BJ (cell line): ENCODE measurements around the gene ARMC8. TPM values are rescaled to one million over a fixed set of nuclear protein-coding genes. Genes with fewer than 3 reads are reported as not detected.
"Not testable (repeated sequence)": the region's sequence is repeated elsewhere in the genome, so short reads cannot be mapped to it uniquely, and the experiment has no call there.

Experiments
- CTCF ChIA-PET: fragments of 350-600 bp; formaldehyde crosslinking; extraction: SDS; loops from one replicate; lab custom pipeline; 2021; ENCODE audit warnings: antibody characterized with exemption, inconsistent platforms; lab: Yijun Ruan, JAX
- POLR2A ChIA-PET: fragments of 300-600 bp; sonication (Branson Sonifier 250); formaldehyde crosslinking; extraction: SDS; loops from one replicate; lab custom pipeline; 2021; ENCODE audit warnings: antibody characterized with exemption; lab: Charles Lee
- DNase-seq: peaks from one replicate; pipeline ENCODE4 v3.0.0-alpha.2; 2011; ENCODE audit warnings: low read depth
- H3K27me3 ChIP-seq: 2 replicates; pipeline ENCODE4 v1.6.0; 2011; ENCODE audit warnings: low read length; ENCODE audit not compliant: control insufficient read depth, insufficient read depth
- H3K36me3 ChIP-seq: 2 replicates; pipeline ENCODE4 v1.5.1; 2011; ENCODE audit warnings: low read length; ENCODE audit not compliant: control insufficient read depth, insufficient read depth
- H3K4me3 ChIP-seq: 2 replicates; pipeline ENCODE4 v1.5.1; 2011; ENCODE audit warnings: low read depth, mild to moderate bottlenecking, control low read depth, low read length
- polyA minus RNA-seq: library from RNA; depleted of rRNA, polyadenylated mRNA; stranded (reverse); fragments of >200 nt; gene quantifications from 2 replicates; pipeline ENCODE4 v1.2.3, GENCODE V29; 2011; rRNA and poly(A)+ RNA removed
- polyA plus RNA-seq: library from polyadenylated mRNA; depleted of rRNA; stranded (reverse); fragments of >200 nt; gene quantifications from 2 replicates; pipeline ENCODE4 v1.2.3, GENCODE V29; 2011; rRNA removed
- TF ChIP-seq, protein P1 (sequence below): IDR thresholded peaks from 2 replicates; pipeline ENCODE4 v1.5.1; 2011; ENCODE audit warnings: low read depth, mild to moderate bottlenecking, control low read depth, inconsistent platforms, low read length, moderate library complexity; ENCODE audit not compliant: insufficient read depth

Gene ARMC8
- polyA plus RNA-seq (52.7 and 53.5 TPM in 2 replicates), polyA minus RNA-seq (87.7 and 114 TPM in 2 replicates)

DNA sequence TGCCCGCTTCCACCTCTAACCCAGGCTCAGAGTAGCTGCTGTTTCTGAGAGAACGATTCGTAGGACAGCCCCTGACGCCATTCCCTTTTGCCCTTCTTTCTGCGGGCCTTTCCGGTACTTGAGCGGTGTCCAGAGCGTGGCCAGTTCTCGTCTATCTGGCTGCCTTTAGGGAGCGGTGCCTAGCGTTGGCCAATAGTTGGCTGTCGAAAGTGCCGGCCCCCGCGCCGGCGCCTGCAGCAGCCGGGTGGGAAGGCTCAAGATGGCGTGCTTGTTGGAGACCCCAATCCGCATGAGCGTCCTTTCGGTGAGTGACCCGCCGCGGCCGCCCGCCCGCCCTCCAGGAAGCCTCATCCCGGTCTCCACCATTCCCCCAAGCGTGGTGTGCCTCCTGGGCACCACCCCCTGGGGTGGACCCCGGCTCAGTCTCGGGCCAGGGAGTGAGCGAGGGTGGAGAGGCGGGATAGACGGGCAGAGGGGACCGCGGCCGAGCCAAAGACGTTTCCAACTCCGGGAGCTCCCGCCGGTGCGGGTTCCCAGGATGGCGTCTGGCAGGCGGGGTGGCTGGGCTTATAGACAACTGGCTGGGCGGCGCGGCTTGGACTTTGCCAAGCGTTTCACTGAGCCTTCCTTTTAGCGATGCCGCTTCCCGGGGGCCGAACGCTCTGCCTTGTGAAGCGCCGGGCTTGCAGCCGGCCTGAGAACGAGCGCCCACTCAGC is at the start of gene ARMC8:
Gene ARMC8 (plus strand): TSS at position 6 of the 717 bp plus-strand sequence. CDS start 254 bp downstream, at position 260.
- no peaks in the 10 kb centered on the region for H3K36me3 ChIP-seq
- TF ChIP-seq, protein P1, sequence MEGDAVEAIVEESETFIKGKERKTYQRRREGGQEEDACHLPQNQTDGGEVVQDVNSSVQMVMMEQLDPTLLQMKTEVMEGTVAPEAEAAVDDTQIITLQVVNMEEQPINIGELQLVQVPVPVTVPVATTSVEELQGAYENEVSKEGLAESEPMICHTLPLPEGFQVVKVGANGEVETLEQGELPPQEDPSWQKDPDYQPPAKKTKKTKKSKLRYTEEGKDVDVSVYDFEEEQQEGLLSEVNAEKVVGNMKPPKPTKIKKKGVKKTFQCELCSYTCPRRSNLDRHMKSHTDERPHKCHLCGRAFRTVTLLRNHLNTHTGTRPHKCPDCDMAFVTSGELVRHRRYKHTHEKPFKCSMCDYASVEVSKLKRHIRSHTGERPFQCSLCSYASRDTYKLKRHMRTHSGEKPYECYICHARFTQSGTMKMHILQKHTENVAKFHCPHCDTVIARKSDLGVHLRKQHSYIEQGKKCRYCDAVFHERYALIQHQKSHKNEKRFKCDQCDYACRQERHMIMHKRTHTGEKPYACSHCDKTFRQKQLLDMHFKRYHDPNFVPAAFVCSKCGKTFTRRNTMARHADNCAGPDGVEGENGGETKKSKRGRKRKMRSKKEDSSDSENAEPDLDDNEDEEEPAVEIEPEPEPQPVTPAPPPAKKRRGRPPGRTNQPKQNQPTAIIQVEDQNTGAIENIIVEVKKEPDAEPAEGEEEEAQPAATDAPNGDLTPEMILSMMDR: no peak
- peak; percentile 17 for DNase-seq
- ChIA-PET CTCF (interaction anchor here (0.7 to 1.0 kb wide), 3 partner anchors 15 to 72 kb away, joined by 3 read pairs; partner anchors contain the start of gene DZIP1L), POLR2A (no interaction called here)
- H3K27me3 ChIP-seq: no peaks in the 10 kb centered on the region; the same call in 1 of the 2 replicates
- H3K4me3 ChIP-seq: peak within 1 kb of the TSS; percentile 95

DNA sequence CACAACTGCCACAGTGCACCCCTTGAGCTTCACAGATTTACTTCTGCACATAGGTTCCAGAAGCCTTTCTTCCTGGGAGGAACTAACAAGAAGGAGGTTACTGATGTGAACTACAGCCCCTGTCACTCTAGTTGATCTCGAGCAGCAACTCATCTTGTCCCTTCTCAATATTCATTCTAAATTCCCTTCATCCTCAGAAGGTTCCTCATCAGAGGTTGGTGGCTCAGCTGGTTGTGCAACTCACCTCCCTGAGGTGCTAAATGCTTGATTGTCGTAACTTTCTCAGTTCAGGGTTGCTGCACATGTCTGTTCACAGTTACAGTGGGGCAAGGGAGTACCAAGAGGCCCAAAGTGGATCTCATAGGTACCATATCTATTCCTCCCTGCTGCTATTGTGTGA is 49.2 kb upstream of the ARMC8 start:
- TF ChIP-seq, protein P1: no peak
- H3K36me3 ChIP-seq: no peaks in the 10 kb centered on the region
- CTCF ChIA-PET: no interaction called here
- POLR2A ChIA-PET: no interaction called here
- H3K27me3 ChIP-seq: no peaks in the 10 kb centered on the region
- DNase-seq: no peak
- H3K4me3 ChIP-seq: no peak overlapping the region

- no peak for DNase-seq
- no peak overlapping the region for H3K4me3 ChIP-seq
- TF ChIP-seq, protein P1: no peak
- CTCF ChIA-PET: no interaction called here
- H3K36me3 ChIP-seq: no peaks in the 10 kb centered on the region
- no peaks in the 10 kb centered on the region for H3K27me3 ChIP-seq
- POLR2A ChIA-PET: no interaction called here
Measured at GRCh38 chr3:138139691-138140090, 47.4 kb upstream of the ARMC8 start.

DNA sequence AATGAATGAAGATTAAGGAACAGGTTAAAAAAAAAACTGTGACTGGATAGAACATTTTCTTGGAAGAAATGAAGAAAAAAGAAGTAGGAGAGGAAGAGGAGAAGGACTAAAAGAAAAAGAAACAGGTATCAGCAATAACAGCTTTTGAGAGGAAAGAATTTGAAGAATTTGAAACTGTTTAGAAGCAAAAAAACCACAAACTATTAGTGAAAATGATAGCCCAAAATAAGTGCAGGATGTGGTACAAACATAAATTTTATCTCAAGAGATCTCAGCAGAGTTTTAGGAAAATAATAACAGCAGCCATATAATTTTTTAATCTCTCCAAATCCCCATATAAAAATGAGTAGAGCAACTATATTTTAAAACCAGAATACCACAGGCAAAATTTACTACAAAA is 46.2 kb upstream of the ARMC8 start:
- ChIA-PET POLR2A (interaction anchor here (0.7 kb wide), 1 partner anchor 10 kb away, joined by 4 read pairs; no protein-coding TSS in a partner anchor), CTCF (interaction anchor here (0.7 to 1.6 kb wide), 2 partner anchors 21 to 119 kb away, joined by 3 read pairs; no protein-coding TSS in a partner anchor)
- DNase-seq: no peak
- no peaks in the 10 kb centered on the region for H3K27me3 ChIP-seq
- H3K4me3 ChIP-seq: no peak overlapping the region
- no peaks in the 10 kb centered on the region for H3K36me3 ChIP-seq
- TF ChIP-seq, protein P1: no peak

GRCh38 chr3:138142181-138142580 is 44.9 kb upstream of the ARMC8 start:
- CTCF ChIA-PET: interaction anchor here (1.6 kb wide), 1 partner anchor 22 kb away, joined by 3 read pairs; no protein-coding TSS in a partner anchor
- POLR2A ChIA-PET, H3K27me3 ChIP-seq, H3K36me3 ChIP-seq, H3K4me3 ChIP-seq, DNase-seq: not testable (repeated sequence)
